Peyer's patch (tissue), 4 donors: ENCODE data around the gene VAPA. TPM values are rescaled to one million over a fixed set of nuclear protein-coding genes. Genes with fewer than 3 reads are reported as not detected.

Experiments
- DNase-seq, 3 donors: peaks; one replicate each; pipeline ENCODE4 v3.0.0-alpha.2; 2017 to 2019
- H3K27ac ChIP-seq, 4 donors: fragments of 200-600 bp; sonication (generic); one replicate each; pipeline ENCODE4 v1.5.1; 2016 to 2019
- H3K27me3 ChIP-seq, 2 donors: fragments of 200-600 bp; sonication (generic); one replicate each; pipeline ENCODE4 v1.5.1; 2019
- H3K36me3 ChIP-seq, 3 donors: fragments of 200-600 bp; sonication (generic); one replicate each; pipeline ENCODE4 v1.5.1; 2016 to 2019
- H3K4me1 ChIP-seq, 4 donors: fragments of 200-600 bp; sonication (generic); one replicate each; pipeline ENCODE4 v1.5.1; 2016 to 2019
- H3K4me3 ChIP-seq, 4 donors: fragments of 200-600 bp; sonication (generic); 1 replicate in 3 of 4; 2 replicates in 1 of 4; pipeline ENCODE4 v1.5.1; 2016 to 2019; ENCODE audit warnings: mild to moderate bottlenecking in 1 of 4
- H3K9me3 ChIP-seq, 4 donors: fragments of 200-600 bp; sonication (generic); one replicate each; pipeline ENCODE4 v1.5.1; 2016 to 2019; ENCODE audit warnings: mild to moderate bottlenecking in 1 of 4
- CTCF ChIP-seq, 6 experiments: fragments of 450-650 bp in 4 of 6; fragments of 200-600 bp in 2 of 6; sonication (generic) in 1 of 6; IDR thresholded peaks; one replicate each; pipeline ENCODE4 v1.5.1; 2017 to 2019; ENCODE audit warnings: antibody characterized with exemption in 6 of 6, mild to moderate bottlenecking in 3 of 6, moderate library complexity in 1 of 6
- POLR2A ChIP-seq, 2 donors: fragments of 450-650 bp; IDR thresholded peaks; one replicate each; pipeline ENCODE4 v1.5.1; 2017; ENCODE audit warnings: antibody characterized with exemption in 2 of 2, mild to moderate bottlenecking in 2 of 2, moderate library complexity in 2 of 2
- total RNA-seq, 4 donors: library from RNA; depleted of rRNA; stranded (reverse); fragments of >200 nt; gene quantifications; one replicate each; pipeline ENCODE4 v1.1.0, GENCODE V29; 2016

Gene VAPA
- total RNA-seq, 4 donors from 2014 or later, result 155 to 232 (median 219) TPM

GRCh38 chr18:9958861-9959399 lies 45.1 kb downstream of the VAPA start:
- no peaks in the 10 kb centered on the region for H3K4me1 ChIP-seq
- peaks cover 0 to 19% (median 0%) of the 10 kb centered on the region in 3 donors for H3K36me3 ChIP-seq
- no peak for DNase-seq
- no peak for TF ChIP-seq POLR2A (IDR thresholded peaks at IDR 0.05)
- TF ChIP-seq CTCF (IDR thresholded peaks at IDR 0.05), result no peak
- no peaks in the 10 kb centered on the region for H3K27me3 ChIP-seq
- no peak overlapping the region for H3K4me3 ChIP-seq
- no peaks in the 10 kb centered on the region for H3K9me3 ChIP-seq
- no peak overlapping the region for H3K27ac ChIP-seq

- no peak overlapping the region for H3K4me3 ChIP-seq
- no peaks in the 10 kb centered on the region for H3K4me1 ChIP-seq
- DNase-seq, result no peak
- TF ChIP-seq POLR2A (IDR thresholded peaks at IDR 0.05) (no peak), CTCF (IDR thresholded peaks at IDR 0.05) (no peak)
- H3K9me3 ChIP-seq, result no peaks in the 10 kb centered on the region
- H3K36me3 ChIP-seq, result peaks cover 0 to 12% (median 0%) of the 10 kb centered on the region in 3 donors
- H3K27me3 ChIP-seq, result no peaks in the 10 kb centered on the region
- H3K27ac ChIP-seq, result no peak overlapping the region
These were observed 45.7 kb downstream of the VAPA start for GRCh38 chr18:9959564-9959963.

- Histone ChIP-seq H3K27me3 (no peaks in the 10 kb centered on the region), H3K4me3 (no peak overlapping the region), H3K4me1 (no peaks in the 10 kb centered on the region), H3K36me3 (peaks cover 0 to 4% (median 0%) of the 10 kb centered on the region in 3 donors), H3K27ac (no peak overlapping the region), H3K9me3 (no peaks in the 10 kb centered on the region)
- TF ChIP-seq POLR2A (IDR thresholded peaks at IDR 0.05), result no peak
- TF ChIP-seq CTCF (IDR thresholded peaks at IDR 0.05), result no peak
- DNase-seq, result no peak
These were observed 46.6 kb downstream of the VAPA start for GRCh38 chr18:9960258-9960904.

GRCh38 chr18:9961041-9961440 lies 47.2 kb downstream of the VAPA start:
- H3K9me3 ChIP-seq, result no peaks in the 10 kb centered on the region
- H3K27ac ChIP-seq, result no peak overlapping the region
- no peaks in the 10 kb centered on the region for H3K36me3 ChIP-seq
- H3K27me3 ChIP-seq, result no peaks in the 10 kb centered on the region
- H3K4me1 ChIP-seq, result no peaks in the 10 kb centered on the region
- DNase-seq, result no peak
- H3K4me3 ChIP-seq, result no peak overlapping the region
- no peak for TF ChIP-seq POLR2A (IDR thresholded peaks at IDR 0.05)
- TF ChIP-seq CTCF (IDR thresholded peaks at IDR 0.05), result no peak

- Histone ChIP-seq H3K36me3 (no peaks in the 10 kb centered on the region), H3K9me3 (no peaks in the 10 kb centered on the region), H3K4me3 (no peak overlapping the region), H3K4me1 (no peaks in the 10 kb centered on the region), H3K27ac (no peak overlapping the region), H3K27me3 (no peaks in the 10 kb centered on the region)
- DNase-seq, result no peak
- no peak for TF ChIP-seq POLR2A (IDR thresholded peaks at IDR 0.05)
- no peak for TF ChIP-seq CTCF (IDR thresholded peaks at IDR 0.05)
These were observed 52.2 kb downstream of the VAPA start for GRCh38 chr18:9965711-9966624.
